Ecto neural progenitor cell (in vitro differentiated cells): ENCODE measurements around the gene PTPRM.

Experiments
- DNase-seq: peaks from one replicate; pipeline ENCODE4 v3.0.0-alpha.2; 2018; ENCODE audit warnings: low spot score

PTPRM gene

GRCh38 chr18:7600036-7600435, 32.9 kb downstream of the PTPRM start:
- DNase-seq: no peak

GRCh38 chr18:7600528-7601245, 33.6 kb downstream of the PTPRM start:
- no peak for DNase-seq

- DNase-seq: no peak
Measured at GRCh38 chr18:7601246-7601615, 34.1 kb downstream of the PTPRM start.

DNA sequence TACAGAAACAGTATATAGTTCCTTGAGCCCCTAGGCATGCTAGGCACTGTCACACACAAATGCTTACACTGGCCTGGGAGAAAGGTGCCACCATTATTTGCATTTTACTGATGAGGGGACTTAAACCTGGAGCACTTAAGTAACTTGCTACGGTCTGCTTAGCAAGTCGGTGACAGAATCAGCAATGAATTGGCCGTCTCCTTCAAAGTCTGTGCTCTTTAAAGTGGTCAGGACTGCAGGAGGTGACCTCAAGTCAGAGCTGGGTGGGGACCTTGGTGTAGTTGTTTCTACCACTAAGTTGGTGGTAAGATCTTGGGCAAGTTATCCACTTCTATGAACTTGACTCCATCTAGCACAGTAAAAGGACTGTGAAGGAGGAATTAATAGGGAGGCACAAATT, 34.8 kb downstream of the PTPRM start:
- DNase-seq: no peak

DNA sequence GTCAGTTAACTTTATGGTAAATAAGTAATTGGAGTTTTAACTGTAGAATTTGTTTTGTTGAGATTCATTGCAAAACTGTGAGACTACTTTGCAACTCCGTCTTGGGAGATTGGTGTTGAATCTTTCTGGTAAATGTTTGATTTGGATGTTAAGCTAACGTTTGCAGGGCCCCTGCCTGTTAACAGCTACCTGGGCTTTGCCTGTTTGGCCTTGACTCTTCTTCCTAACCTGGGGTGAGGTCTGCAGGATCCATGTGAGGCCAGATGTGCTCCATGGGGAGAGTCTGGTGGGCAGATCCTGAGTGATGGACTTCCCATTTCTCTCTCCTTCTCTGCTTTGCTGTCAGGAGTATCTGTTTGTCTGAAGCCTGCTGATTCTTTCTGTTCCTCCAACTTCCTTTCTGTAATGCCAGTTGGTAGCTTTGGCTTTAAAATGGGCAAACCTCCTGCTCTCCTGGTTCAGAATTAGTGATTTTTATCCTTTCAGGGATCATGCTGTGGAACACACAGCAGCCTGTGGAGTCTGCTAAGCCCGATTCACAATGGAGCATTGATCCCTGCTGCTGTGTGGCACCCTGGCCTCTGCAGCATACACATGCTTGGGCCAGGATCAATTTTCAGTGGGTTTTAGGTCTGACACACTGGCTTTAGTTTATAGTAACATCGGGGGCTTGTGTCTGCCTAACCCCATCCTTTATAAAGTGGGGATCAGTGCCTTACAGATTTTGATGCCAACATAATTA, 36.3 kb downstream of the PTPRM start:
- DNase-seq: no peak

GRCh38 chr18:7604361-7604760, 37.2 kb downstream of the PTPRM start:
- DNase-seq: no peak

DNA sequence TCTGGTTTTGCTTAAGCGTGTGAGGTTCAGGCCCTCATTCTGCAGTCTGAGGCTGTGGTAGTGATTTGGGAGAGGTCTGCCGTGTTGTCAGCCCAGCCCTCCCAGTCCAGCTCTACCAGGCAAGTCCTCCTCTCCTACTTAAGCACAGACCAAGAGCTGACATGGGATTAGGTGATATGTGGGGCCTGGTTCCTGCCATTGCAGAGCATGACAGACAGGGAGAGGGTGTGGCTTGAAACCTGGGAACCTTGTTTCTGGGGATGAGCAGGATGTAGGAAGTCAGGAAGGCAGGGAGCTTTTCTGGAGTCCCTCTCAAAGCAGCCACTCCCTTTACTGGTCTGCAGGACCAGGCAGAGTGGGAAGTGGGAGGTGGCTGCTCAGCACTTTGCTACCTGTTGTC, 38.6 kb downstream of the PTPRM start:
- DNase-seq: no peak

DNA sequence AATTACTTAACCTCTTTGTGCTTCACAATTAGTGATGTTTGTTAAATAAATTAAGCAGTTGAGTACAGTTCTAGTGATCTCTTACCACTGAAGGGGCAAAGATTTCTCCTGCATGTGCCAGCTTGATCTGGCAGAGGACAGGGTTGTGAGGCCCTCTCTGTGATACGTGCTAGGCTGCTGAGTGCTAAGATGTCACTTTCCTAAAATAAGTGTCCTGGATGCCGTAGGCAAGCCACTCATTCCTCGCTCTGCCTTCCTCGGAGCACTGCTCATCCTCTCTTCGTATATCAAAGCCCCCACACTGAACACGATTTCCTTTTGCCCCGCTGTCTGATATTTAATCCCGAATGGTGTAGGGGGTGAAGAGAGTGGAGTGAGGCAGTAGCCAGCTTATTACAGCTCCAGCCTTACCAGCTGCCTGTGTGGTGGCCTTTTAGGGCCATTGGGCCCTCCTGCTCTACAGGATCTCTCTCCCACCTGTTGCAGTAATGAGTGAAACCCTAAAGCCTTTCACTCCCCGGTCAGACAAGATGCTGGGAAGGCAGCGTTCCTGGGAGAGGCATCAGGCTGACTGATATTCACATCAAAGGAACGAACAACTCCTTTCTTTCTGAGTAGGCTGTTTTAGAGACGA, 40.5 kb downstream of the PTPRM start:
- DNase-seq: no peak

GRCh38 chr18:7608174-7608550, 41.0 kb downstream of the PTPRM start:
- DNase-seq: no peak

DNA sequence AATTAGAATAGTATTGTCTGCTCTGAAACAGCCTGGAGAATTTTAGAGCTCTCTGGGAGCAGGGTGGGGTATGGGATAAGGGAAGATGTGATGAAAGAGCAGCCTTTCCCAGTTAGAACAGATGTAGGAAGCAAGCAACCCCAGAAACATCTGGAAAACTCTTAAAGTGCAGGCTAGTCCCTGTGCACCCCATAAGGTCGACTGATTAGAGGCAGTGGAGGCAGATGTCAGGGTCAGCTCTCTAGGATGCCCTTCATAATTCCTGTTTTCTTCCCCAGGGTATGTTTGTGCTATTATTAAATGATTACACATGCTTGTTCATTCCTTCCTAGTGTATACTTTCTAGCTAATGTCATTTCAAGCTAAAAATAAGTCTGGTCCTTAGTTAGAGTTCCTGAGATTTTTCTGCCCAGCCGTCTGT, 41.7 kb downstream of the PTPRM start:
- DNase-seq: no peak

DNA sequence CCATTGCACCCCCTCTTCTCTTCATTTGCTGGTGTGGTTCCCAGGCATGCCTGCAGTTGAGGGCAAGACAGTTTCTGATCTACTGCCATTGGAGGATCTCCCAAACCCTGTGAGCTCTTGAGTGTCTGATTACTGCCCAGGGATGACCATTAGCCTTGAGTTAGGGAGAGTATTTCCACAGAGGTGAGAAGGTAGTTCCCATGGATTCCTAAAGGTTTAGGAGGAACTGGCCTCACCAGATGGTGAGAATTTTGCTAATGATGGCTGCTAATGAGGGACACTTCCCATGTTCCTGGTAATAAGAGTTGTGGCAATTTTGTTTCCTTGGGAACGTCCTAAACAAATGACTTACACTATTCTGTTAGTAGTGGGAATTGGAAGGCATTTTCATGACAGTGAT, 42.5 kb downstream of the PTPRM start:
- DNase-seq: no peak

GRCh38 chr18:7614042-7614441, 46.9 kb downstream of the PTPRM start:
- DNase-seq: no peak

- no peak for DNase-seq
Measured at GRCh38 chr18:7615840-7616239, 48.7 kb downstream of the PTPRM start.

DNA sequence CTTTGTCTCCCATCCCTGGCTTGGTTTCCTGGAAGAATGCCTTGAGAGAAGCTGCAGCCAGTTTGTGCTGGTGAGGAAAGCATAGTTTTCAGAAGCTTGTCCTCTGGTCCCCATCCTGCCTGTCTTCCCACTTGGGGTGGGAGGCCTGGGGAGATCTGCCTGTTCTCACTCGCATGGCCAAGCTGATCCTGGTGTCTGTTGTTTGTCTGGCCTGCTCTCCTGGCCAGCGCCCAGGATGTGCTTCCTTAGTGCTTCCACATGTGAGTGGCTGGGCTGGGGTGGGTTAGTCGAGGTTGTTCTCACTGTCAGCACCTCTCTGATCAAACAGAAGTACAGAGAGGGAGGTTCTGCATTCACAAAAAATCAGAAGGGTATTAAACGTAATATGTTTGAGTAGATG, 49.5 kb downstream of the PTPRM start:
- DNase-seq: no peak

DNA sequence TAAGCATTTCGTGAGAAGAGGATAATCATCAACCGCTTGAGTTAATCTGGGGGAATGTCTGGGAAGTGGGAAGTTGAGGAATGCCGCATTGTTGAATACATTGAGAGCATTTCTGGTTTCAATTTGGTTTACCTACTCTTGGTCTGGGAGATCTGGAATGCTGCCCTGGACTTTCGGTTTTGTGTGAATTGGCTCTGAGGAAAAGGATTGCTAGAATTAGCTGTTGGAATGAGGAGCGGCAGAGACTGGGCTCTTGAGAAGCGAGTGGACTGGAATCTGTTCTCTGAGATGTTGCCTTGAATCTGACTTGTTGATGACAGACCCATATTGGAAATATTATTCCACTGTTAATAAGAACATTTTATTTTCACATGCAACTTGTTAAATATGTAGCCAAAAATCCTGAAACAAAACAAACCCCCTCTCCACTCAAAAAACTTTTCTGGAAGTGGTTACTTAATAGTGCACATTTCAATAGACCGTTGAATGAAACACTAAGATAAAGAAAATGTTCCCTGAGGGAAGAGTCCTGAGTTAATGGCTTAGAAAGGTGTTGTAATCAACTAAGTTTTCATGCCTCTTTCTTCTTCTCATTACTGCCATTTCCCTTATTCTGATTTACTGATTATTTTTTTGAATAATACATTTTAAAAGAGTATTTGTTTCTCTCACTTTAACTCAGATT, 50.8 kb downstream of the PTPRM start:
- DNase-seq: no peak

DNA sequence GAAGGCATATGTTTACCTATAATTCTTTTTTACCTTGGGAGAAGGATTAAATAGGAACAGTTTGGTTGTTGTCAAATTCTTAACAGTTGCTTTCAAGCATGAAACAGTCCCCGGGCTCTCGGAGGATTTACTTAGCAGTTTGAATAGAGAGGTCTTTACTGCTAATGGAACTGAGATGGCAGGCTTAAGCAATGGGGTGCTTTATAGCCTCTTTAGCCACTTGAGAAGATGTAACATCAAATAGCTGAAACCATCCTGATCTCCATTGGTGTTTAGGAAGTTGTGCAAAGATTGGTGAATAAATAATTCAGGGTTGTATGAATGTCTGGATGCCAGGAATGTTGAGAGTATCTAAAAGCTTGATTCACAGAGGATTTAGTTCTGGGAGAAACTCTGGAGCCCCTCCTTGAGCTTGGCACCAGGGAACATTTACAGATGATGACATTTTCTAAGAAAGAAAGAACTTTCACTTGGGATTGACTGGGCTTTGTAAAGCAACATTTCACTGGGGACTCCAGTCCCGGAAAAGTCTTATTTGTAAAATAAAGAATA, 51.9 kb downstream of the PTPRM start:
- no peak for DNase-seq

GRCh38 chr18:7619676-7620075, 52.6 kb downstream of the PTPRM start:
- DNase-seq: no peak

GRCh38 chr18:7622721-7623120, 55.6 kb downstream of the PTPRM start:
- no peak for DNase-seq

DNA sequence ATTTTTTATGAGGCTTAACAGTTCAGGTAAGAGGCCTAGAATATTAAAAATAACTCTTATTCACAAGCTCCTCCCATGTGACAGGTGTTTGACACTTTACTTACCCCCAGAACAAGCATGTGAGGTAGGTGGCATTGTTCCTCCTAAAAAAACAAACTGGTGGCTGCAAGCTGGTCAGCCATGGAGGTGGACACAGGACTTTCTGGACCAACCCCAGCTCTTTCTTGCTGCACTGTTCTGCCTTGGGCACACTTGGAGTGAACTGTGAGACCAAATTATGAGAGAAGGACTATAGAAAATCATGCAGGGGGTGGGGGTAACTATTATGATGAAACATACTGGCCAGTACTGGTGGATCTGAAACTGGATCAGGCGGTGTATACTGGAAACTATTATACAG, 56.6 kb downstream of the PTPRM start:
- DNase-seq: no peak

DNA sequence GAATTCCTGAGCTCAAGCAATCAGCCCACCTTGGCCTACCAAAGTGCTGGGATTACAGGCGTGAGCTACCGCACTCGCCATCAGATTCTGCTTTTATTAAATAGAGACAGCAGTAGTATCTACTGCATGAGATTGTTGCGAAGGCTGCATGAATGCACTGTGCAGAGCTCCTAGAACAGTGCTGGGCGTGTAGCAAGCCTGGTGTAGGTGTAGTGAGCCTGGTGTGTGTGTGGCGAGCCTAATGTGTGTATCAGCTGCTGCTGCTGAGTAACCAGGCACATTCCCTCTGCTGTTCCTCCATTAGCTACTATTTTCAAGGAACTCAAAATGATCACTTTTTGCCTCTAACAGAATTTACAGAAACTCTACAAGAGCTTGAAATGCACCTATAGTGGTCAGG, 57.6 kb downstream of the PTPRM start:
- no peak for DNase-seq

DNA sequence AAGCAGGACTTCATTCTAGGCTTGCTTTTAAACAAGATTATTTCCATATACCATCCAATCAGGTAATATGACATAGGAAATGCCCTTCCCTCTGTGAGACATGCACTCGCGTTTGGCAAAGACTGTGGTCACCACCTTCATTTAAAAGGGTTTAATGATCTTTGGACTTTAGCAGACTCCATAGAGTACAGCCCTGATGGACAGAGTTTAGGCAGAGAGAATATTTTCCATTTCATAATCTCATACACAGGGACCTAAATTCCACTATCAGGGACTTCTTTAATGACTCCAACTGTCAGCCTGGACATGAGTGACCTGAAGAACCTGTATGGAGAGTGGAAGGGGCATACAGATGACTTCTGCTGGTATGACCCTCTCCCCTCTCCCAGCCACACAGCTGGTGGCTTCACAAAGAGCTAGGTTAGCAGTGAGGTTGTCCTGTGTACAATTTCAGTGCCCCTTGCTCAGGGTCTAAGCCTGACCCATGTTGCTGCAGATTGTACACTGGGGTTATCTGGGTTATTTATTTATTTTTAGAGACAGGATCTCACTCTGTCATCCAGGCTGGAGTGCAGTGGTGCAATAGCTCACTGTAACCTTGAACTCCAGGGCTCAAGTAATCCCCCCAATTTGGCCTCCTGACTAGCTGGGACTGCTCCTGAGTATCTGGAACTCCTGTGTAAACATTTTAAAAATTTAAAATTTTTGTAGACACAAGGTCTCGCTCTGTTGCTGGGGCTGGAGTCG, 59.2 kb downstream of the PTPRM start:
- DNase-seq: no peak

GRCh38 chr18:7626922-7627440, 59.9 kb downstream of the PTPRM start:
- DNase-seq: no peak
